K562 (cell line): ENCODE data around the gene ATP8A1. TPM values are rescaled to one million over a fixed set of nuclear protein-coding genes. Genes with fewer than 3 reads are reported as not detected.
A peak's percentile ranks its signal among the peaks of the same experiment; 100 is the strongest.

Source experiments
- BACH1 ChIP-seq: fragments of 200-800 bp; sonication (Bioruptor generic); IDR thresholded peaks from 2 replicates; pipeline ENCODE4 v1.6.1; 2016; ENCODE audit warnings: missing genetic modification characterization, missing compliant biosample characterization
- CBFA2T3 ChIP-seq: fragments of 450-650 bp; IDR thresholded peaks from 2 replicates; pipeline ENCODE4 v1.6.1; 2017
- CTBP1 ChIP-seq: fragments of 450-650 bp; IDR thresholded peaks from 2 replicates; pipeline ENCODE4 v1.6.1; 2016; ENCODE audit warnings: borderline replicate concordance
- DIDO1 ChIP-seq: fragments of 450-650 bp; IDR thresholded peaks from 2 replicates; pipeline ENCODE4 v1.6.1; 2016; ENCODE audit warnings: low read depth, missing biosample characterization, missing genetic modification characterization
- EP300 ChIP-seq: IDR thresholded peaks from 2 replicates; pipeline ENCODE4 v1.6.1; 2012; ENCODE audit warnings: low read length, improper control_type of control experiment
- ETV6 ChIP-seq, 3 experiments: fragments of 150-350 bp in 1 of 3; sonication (generic) in 1 of 3; formaldehyde crosslinking in 1 of 3; IDR thresholded peaks; 2 replicates each; pipeline versions ENCODE4 v1.6.1 to v1.8.0; 2014 to 2022; ENCODE audit warnings: borderline replicate concordance in 2 of 3, low read depth in 2 of 3, antibody characterized with exemption in 1 of 3, low read length in 1 of 3, mild to moderate bottlenecking in 1 of 3, missing genetic modification reagents in 1 of 3
- HDAC1 ChIP-seq, 2 experiments: fragments of 450-650 bp; IDR thresholded peaks; 2 replicates each; pipeline ENCODE4 v1.6.1; 2016 to 2017; ENCODE audit warnings: inconsistent platforms in 1 of 2, mild to moderate bottlenecking in 1 of 2, moderate library complexity in 1 of 2
- HOXB6 ChIP-seq: fragments of 250-450 bp; sonication (Bioruptor Pico); IDR thresholded peaks from 2 replicates; pipeline ENCODE4 v1.5.1; 2022; ENCODE audit warnings: mild to moderate bottlenecking, borderline replicate concordance
- MED1 ChIP-seq: sonication (generic); formaldehyde crosslinking; IDR thresholded peaks from 2 replicates; pipeline ENCODE4 v1.8.1; 2023; ENCODE audit warnings: missing genetic modification reagents, borderline replicate concordance
- MYNN ChIP-seq, 2 experiments: sonication (generic); formaldehyde crosslinking in 1 of 2; IDR thresholded peaks; 2 replicates each; pipeline versions ENCODE4 v1.5.0 to v1.6.1; 2016 to 2020; ENCODE audit warnings: antibody characterized with exemption in 1 of 2, missing genetic modification reagents in 1 of 2
- RB1 ChIP-seq: fragments of 450-650 bp; IDR thresholded peaks from 2 replicates; pipeline ENCODE4 v1.6.1; 2017; ENCODE audit warnings: low read depth, mild to moderate bottlenecking
- RNF2 ChIP-seq: sonication (generic); IDR thresholded peaks from 2 replicates; pipeline ENCODE4 v1.6.1; 2016
- SAP30 ChIP-seq: fragments of 200-600 bp; sonication (generic); IDR thresholded peaks from 2 replicates; pipeline ENCODE4 v1.6.1; 2012; ENCODE audit warnings: borderline replicate concordance, low read depth, mild to moderate bottlenecking, moderate library complexity, low read length, control low read depth, inconsistent platforms; ENCODE audit not compliant: insufficient read depth, poor library complexity, severe bottlenecking
- SMARCE1 ChIP-seq: fragments of 450-650 bp; IDR thresholded peaks from 2 replicates; pipeline ENCODE4 v1.7.1; 2016; ENCODE audit warnings: mild to moderate bottlenecking
- SNRNP70 ChIP-seq: fragments of 200-400 bp; formaldehyde crosslinking; optimal IDR thresholded peaks from 2 replicates; pipeline ENCODE3; 2017; ENCODE audit warnings: low read depth, low read length
- SREBF1 ChIP-seq: fragments of 150-350 bp; IDR thresholded peaks from 2 replicates; pipeline ENCODE4 v1.6.1; 2014; ENCODE audit warnings: antibody characterized with exemption, low read depth, low read length, borderline replicate concordance
- TAF9B ChIP-seq: fragments of 450-650 bp; IDR thresholded peaks from 2 replicates; pipeline ENCODE4 v1.6.1; 2018; ENCODE audit warnings: mild to moderate bottlenecking; ENCODE audit not compliant: partially characterized antibody
- ZFP1 ChIP-seq: fragments of 450-650 bp; formaldehyde crosslinking; IDR thresholded peaks from 2 replicates; pipeline ENCODE4 v1.4.0; 2020; ENCODE audit warnings: mild to moderate bottlenecking, mixed read lengths
- ZNF146 ChIP-seq: IDR thresholded peaks from one replicate; pipeline ENCODE4 v1.6.1; 2018; ENCODE audit warnings: missing compliant biosample characterization; ENCODE audit not compliant: unreplicated experiment
- ZNF57 ChIP-seq: fragments of 450-650 bp; formaldehyde crosslinking; IDR thresholded peaks from 2 replicates; pipeline ENCODE4 v1.4.0; 2020; ENCODE audit warnings: mild to moderate bottlenecking, moderate library complexity
- ZNF766 ChIP-seq: fragments of 200-800 bp; sonication (Bioruptor generic); conservative IDR thresholded peaks from 2 replicates; pipeline ENCODE4 v1.6.1; 2016; ENCODE audit warnings: missing genetic modification characterization, missing compliant biosample characterization
- polyA plus RNA-seq, 8 experiments: library from polyadenylated mRNA; depleted of rRNA in 4 of 8; stranded (reverse) in 5 of 8; unstranded in 3 of 8; fragments of >200 nt; fragmentation: Nextera tagmentation in 2 of 8; fragmentation: Illumina TruSeq in 1 of 8; extraction: Ambion mirVana in 2 of 8; extraction: Trizol in 1 of 8; gene quantifications; 2 replicates each; pipeline versions ENCODE4 v1.2.1 to v1.2.3, GENCODE V29; 2011 to 2014; ENCODE audit warnings: inconsistent platforms in 1 of 8, missing spikeins in 1 of 8
- total RNA-seq, 7 experiments: library from RNA; depleted of rRNA in 6 of 7; stranded (reverse); fragments of >200 nt in 6 of 7; fragmentation: Illumina TruSeq in 2 of 7; extraction: Trizol in 2 of 7; gene quantifications; 2 replicates each; pipeline versions ENCODE4 v1.2.1 to v1.2.3, GENCODE V29; 2011 to 2021; ENCODE audit warnings: low replicate concordance in 1 of 7
- TF ChIP-seq, protein P1 (sequence below): fragments of 450-650 bp; formaldehyde crosslinking; IDR thresholded peaks from 2 replicates; pipeline ENCODE4 v1.4.0; 2020; ENCODE audit warnings: mild to moderate bottlenecking, moderate library complexity
- TF ChIP-seq, protein P2 (sequence below): sonication (generic); formaldehyde crosslinking; IDR thresholded peaks from 2 replicates; pipeline ENCODE4 v1.8.1; 2023; ENCODE audit warnings: mild to moderate bottlenecking, missing genetic modification reagents
- TF ChIP-seq, protein P3 (sequence below): IDR thresholded peaks from 3 replicates; pipeline ENCODE4 v1.6.1; 2011; ENCODE audit warnings: borderline replicate concordance, mild to moderate bottlenecking; ENCODE audit not compliant: insufficient read length, insufficient read depth

ATP8A1 gene
- total and polyA plus RNA-seq, 9 of the 15 experiments (the other 6 are each of a cell fraction or from before 2014, with no cell fraction given), result 0.05 to 0.29 (median 0.07) TPM; not detected in 2

DNA sequence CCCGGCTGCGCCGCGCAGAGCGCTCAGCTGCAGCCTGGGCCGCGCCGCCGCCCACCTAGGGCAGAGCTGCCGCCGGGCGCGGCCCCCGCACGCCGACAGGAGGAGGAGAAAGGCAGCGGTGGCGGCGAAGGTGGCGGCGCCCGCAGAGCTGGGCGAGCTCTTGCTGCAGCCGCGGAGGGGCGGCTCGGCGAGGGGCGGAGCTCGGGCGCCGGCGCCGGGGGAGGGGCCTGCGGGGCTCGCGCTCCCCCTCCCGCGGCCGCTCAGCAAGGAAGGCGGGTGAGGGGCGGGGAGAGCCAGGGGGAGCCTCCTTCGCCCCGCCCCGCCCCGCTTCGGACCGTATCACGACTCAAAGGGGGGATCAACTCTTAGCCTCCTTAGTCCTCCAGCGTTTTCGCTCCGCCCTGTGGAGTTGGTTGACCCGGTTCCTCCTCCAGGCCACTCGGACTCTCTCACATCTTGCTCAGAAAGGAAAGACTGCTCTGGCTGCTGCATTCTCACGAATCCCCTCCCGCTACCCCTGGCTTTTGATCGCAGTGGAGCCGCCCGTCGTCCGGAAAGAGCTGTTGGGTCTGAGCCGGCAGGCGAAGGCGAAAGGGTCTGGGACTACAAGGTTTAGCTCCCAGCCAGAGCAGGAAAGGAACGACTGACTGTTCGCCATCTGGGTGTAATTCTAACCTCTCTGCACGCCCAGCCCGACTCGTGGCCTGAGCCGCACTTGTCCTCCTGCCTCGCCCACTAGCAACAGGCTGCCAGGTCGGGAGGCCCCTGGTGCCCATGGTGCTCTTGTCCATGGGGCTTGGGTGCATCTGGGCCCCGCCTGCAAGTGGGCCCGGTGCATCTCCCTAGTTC is at the start of gene ATP8A1 (continued):
- no peak for TF ChIP-seq ETV6 (IDR thresholded peaks at IDR 0.05; ENCODE audit: borderline replicate concordance in 1 of 2, low read depth in 2 of 2, low read length in 1 of 2)
- no peak for TF ChIP-seq ETV6 (CRISPR knock-in tag; IDR thresholded peaks at IDR 0.05; ENCODE audit: borderline replicate concordance)
- 0 out of 2 replicates have a peak, but pooled peaks have one; percentile 50 for TF ChIP-seq DIDO1 (tag)
- TF ChIP-seq EP300, result no peak
- TF ChIP-seq MYNN (IDR thresholded peaks at IDR 0.05), result 0 out of 2 replicates have a peak, but pooled peaks have one; percentile 4
- TF ChIP-seq MYNN (CRISPR knock-in tag; IDR thresholded peaks at IDR 0.05), result no peak
- no peak for TF ChIP-seq SNRNP70
- no peak for TF ChIP-seq ZNF57 (CRISPR knock-in tag)
- no peak for TF ChIP-seq ZNF146
- no peak for TF ChIP-seq HOXB6 (CRISPR knock-in tag)
- TF ChIP-seq CTBP1, result peak; percentile 73; the same call in 1 of the 2 replicates
- no peak for TF ChIP-seq ZNF766 (CRISPR knock-in tag)
- TF ChIP-seq, protein P1, sequence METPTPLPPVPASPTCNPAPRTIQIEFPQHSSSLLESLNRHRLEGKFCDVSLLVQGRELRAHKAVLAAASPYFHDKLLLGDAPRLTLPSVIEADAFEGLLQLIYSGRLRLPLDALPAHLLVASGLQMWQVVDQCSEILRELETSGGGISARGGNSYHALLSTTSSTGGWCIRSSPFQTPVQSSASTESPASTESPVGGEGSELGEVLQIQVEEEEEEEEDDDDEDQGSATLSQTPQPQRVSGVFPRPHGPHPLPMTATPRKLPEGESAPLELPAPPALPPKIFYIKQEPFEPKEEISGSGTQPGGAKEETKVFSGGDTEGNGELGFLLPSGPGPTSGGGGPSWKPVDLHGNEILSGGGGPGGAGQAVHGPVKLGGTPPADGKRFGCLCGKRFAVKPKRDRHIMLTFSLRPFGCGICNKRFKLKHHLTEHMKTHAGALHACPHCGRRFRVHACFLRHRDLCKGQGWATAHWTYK, result no peak; the same call in 1 of the 2 replicates
- 0 out of 2 replicates have a peak, but pooled peaks have one; percentile 20 for TF ChIP-seq CBFA2T3
- no peak for TF ChIP-seq SAP30
- peak; percentile 62; the same call in 1 of the 2 replicates for TF ChIP-seq RB1
- peak; percentile 84; the same call in 1 of the 2 replicates for TF ChIP-seq SREBF1
- TF ChIP-seq, protein P2, sequence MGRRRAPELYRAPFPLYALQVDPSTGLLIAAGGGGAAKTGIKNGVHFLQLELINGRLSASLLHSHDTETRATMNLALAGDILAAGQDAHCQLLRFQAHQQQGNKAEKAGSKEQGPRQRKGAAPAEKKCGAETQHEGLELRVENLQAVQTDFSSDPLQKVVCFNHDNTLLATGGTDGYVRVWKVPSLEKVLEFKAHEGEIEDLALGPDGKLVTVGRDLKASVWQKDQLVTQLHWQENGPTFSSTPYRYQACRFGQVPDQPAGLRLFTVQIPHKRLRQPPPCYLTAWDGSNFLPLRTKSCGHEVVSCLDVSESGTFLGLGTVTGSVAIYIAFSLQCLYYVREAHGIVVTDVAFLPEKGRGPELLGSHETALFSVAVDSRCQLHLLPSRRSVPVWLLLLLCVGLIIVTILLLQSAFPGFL (CRISPR knock-in tag), result no peak
- TF ChIP-seq ZFP1 (CRISPR knock-in tag), result no peak
- TF ChIP-seq, protein P3, sequence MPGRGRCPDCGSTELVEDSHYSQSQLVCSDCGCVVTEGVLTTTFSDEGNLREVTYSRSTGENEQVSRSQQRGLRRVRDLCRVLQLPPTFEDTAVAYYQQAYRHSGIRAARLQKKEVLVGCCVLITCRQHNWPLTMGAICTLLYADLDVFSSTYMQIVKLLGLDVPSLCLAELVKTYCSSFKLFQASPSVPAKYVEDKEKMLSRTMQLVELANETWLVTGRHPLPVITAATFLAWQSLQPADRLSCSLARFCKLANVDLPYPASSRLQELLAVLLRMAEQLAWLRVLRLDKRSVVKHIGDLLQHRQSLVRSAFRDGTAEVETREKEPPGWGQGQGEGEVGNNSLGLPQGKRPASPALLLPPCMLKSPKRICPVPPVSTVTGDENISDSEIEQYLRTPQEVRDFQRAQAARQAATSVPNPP, result no peak
- TF ChIP-seq BACH1, result no peak
- peak; percentile 89 for TF ChIP-seq TAF9B
- TF ChIP-seq HDAC1 (IDR thresholded peaks at IDR 0.05), result no peak; a peak in 1 of 4 replicates
- TF ChIP-seq MED1 (CRISPR knock-in tag), result no peak
- peak; percentile 65; the same call in 1 of the 2 replicates for TF ChIP-seq RNF2
- no peak for TF ChIP-seq SMARCE1
